GM23338 (cell line): ENCODE results near the gene SPEM3. TPM values are rescaled to one million over a fixed set of nuclear protein-coding genes. Genes with fewer than 3 reads are reported as not detected.

Experiments used
- ATAC-seq: fragments of 200-7000 bp; cut with Tn5 transposase; 3 replicates; pipeline ENCODE4 v1.9.1; 2020
- DNase-seq: peaks from one replicate; pipeline ENCODE4 v3.0.0-alpha.2; 2015; ENCODE audit warnings: low spot score
- H2AFZ ChIP-seq: fragments of 200-600 bp; sonication (generic); 2 replicates; pipeline ENCODE4 v1.8.0; 2016; ENCODE audit warnings: antibody characterized with exemption, mild to moderate bottlenecking, moderate library complexity
- H3F3A ChIP-seq: fragments of 200-600 bp; sonication (generic); replicated peaks from 2 replicates; pipeline ENCODE4 v1.8.0; 2017; ENCODE audit warnings: antibody characterized with exemption, mixed run types, low read depth
- H3K27ac ChIP-seq: fragments of 200-600 bp; sonication (generic); 2 replicates; pipeline ENCODE4 v1.6.1; 2016; ENCODE audit warnings: low read depth
- H3K27me3 ChIP-seq: fragments of 200-600 bp; sonication (generic); 2 replicates; pipeline ENCODE4 v1.8.0; 2016; ENCODE audit warnings: mild to moderate bottlenecking, mixed run types, moderate library complexity; ENCODE audit not compliant: insufficient read depth
- H3K36me3 ChIP-seq: fragments of 200-600 bp; sonication (generic); 2 replicates; pipeline ENCODE4 v1.8.0; 2016; ENCODE audit warnings: mild to moderate bottlenecking; ENCODE audit not compliant: insufficient read depth
- H3K4me1 ChIP-seq: fragments of 200-600 bp; sonication (generic); 2 replicates; pipeline ENCODE4 v1.8.0; 2016; ENCODE audit warnings: mild to moderate bottlenecking, moderate library complexity; ENCODE audit not compliant: insufficient read depth
- H3K4me2 ChIP-seq: fragments of 200-600 bp; sonication (generic); 2 replicates; pipeline ENCODE4 v1.7.1; 2017; ENCODE audit warnings: mixed run types
- H3K4me3 ChIP-seq: fragments of 200-600 bp; sonication (generic); 2 replicates; pipeline ENCODE4 v1.6.1; 2016; ENCODE audit warnings: mixed run types
- H3K79me2 ChIP-seq: fragments of 200-600 bp; sonication (generic); replicated peaks from 2 replicates; pipeline ENCODE4 v1.8.0; 2017; ENCODE audit warnings: mild to moderate bottlenecking; ENCODE audit not compliant: insufficient read depth
- H3K9me2 ChIP-seq: fragments of 200-600 bp; sonication (generic); 2 replicates; pipeline ENCODE4 v1.8.0; 2017; ENCODE audit not compliant: insufficient read depth
- H4K20me1 ChIP-seq: fragments of 200-600 bp; sonication (generic); replicated peaks from 2 replicates; pipeline ENCODE4 v1.8.0; 2017; ENCODE audit warnings: mild to moderate bottlenecking; ENCODE audit not compliant: insufficient read depth
- H3K27ac Mint-ChIP-seq: 2 replicates; pipeline ENCODE4 v1.8.0; 2020; ENCODE audit warnings: inconsistent platforms, mild to moderate bottlenecking, moderate library complexity, mixed read lengths
- H3K27me3 Mint-ChIP-seq: 3 replicates; pipeline ENCODE4 v1.8.0; 2022; ENCODE audit warnings: low read depth, mild to moderate bottlenecking, moderate library complexity, mixed read lengths, inconsistent platforms; ENCODE audit not compliant: insufficient read depth, poor library complexity
- H3K36me3 Mint-ChIP-seq: 3 replicates; pipeline ENCODE4 v1.8.0; 2021; ENCODE audit warnings: low read depth, mild to moderate bottlenecking, inconsistent platforms, moderate library complexity, mixed read lengths
- H3K4me1 Mint-ChIP-seq: 3 replicates; pipeline ENCODE4 v1.8.0; 2020; ENCODE audit warnings: mild to moderate bottlenecking, inconsistent platforms, mixed read lengths
- H3K4me3 Mint-ChIP-seq: 3 replicates; pipeline ENCODE4 v1.8.0; 2021; ENCODE audit warnings: moderate library complexity, mild to moderate bottlenecking, inconsistent platforms, mixed read lengths
- H3K9me3 Mint-ChIP-seq: 3 replicates; pipeline ENCODE4 v1.8.0; 2020; ENCODE audit warnings: moderate library complexity, mild to moderate bottlenecking, inconsistent platforms, mixed read lengths
- CREB1 ChIP-seq: fragments of 250-450 bp; sonication (Bioruptor Pico); IDR thresholded peaks from 2 replicates; pipeline ENCODE4 v1.5.0; 2020; ENCODE audit warnings: low read depth, mild to moderate bottlenecking, moderate library complexity
- CTCF ChIP-seq, 2 experiments: fragments of 200-600 bp in 1 of 2; sonication (generic) in 1 of 2; conservative IDR thresholded peaks; 2 replicates each; pipeline versions ENCODE4 v1.5.1 to v1.6.1; 2016 to 2017; ENCODE audit warnings: antibody characterized with exemption in 2 of 2, low read depth in 2 of 2, mild to moderate bottlenecking in 2 of 2, moderate library complexity in 1 of 2
- ETS1 ChIP-seq: IDR thresholded peaks from 2 replicates; pipeline ENCODE4 v1.6.1; 2016; ENCODE audit warnings: antibody characterized with exemption
- EZH2 ChIP-seq: fragments of 200-600 bp; sonication (generic); IDR thresholded peaks from one replicate; pipeline ENCODE4 v1.8.0; 2017; ENCODE audit warnings: antibody characterized with exemption, mild to moderate bottlenecking, low read depth; ENCODE audit not compliant: unreplicated experiment
- EZH2phosphoT487 ChIP-seq: fragments of 200-600 bp; sonication (generic); IDR thresholded peaks from one replicate; pipeline ENCODE4 v1.8.1; 2018; ENCODE audit warnings: antibody characterized with exemption; ENCODE audit not compliant: unreplicated experiment
- JUNB ChIP-seq: IDR thresholded peaks from one replicate; pipeline ENCODE4 v1.6.1; 2016; ENCODE audit warnings: antibody characterized with exemption; ENCODE audit not compliant: unreplicated experiment
- NANOG ChIP-seq: IDR thresholded peaks from 2 replicates; pipeline ENCODE4 v1.6.1; 2016; ENCODE audit warnings: antibody characterized with exemption, borderline replicate concordance
- POLR2AphosphoS5 ChIP-seq: IDR thresholded peaks from 2 replicates; pipeline ENCODE4 v1.6.1; 2016; ENCODE audit warnings: antibody characterized with exemption, low read depth
- REST ChIP-seq: IDR thresholded peaks from one replicate; pipeline ENCODE4 v1.6.1; 2018; ENCODE audit warnings: antibody characterized with exemption; ENCODE audit not compliant: unreplicated experiment
- STAT1 ChIP-seq: IDR thresholded peaks from one replicate; pipeline ENCODE4 v1.6.1; 2016; ENCODE audit warnings: antibody characterized with exemption; ENCODE audit not compliant: unreplicated experiment
- ZNF114 ChIP-seq: fragments of 250-450 bp; sonication (Bioruptor Pico); IDR thresholded peaks from 2 replicates; pipeline ENCODE4 v1.5.0; 2020; ENCODE audit warnings: mild to moderate bottlenecking, moderate library complexity
- ZNF331 ChIP-seq: fragments of 250-450 bp; sonication (Bioruptor Pico); IDR thresholded peaks from 2 replicates; pipeline ENCODE4 v1.5.0; 2020; ENCODE audit warnings: low read depth, mild to moderate bottlenecking, moderate library complexity
- ZNF462 ChIP-seq: fragments of 250-450 bp; sonication (Bioruptor Pico); IDR thresholded peaks from 2 replicates; pipeline ENCODE4 v1.5.0; 2020; ENCODE audit warnings: mild to moderate bottlenecking, moderate library complexity
- long read RNA-seq: library from polyadenylated mRNA; unstranded; transcript quantifications from one replicate; pipeline ENCODE4 v2.0.0, GENCODE V29; 2020; ENCODE audit not compliant: unreplicated experiment
- polyA plus RNA-seq: library from polyadenylated mRNA; unstranded; fragments of >200 nt; fragmentation: Nextera tagmentation; extraction: Ambion mirVana; gene quantifications from 2 replicates; pipeline ENCODE4 v1.2.1, GENCODE V29; 2016
- total RNA-seq: library from RNA; depleted of rRNA; stranded (reverse); fragments of >200 nt; shearing (Covaris generic); gene quantifications from 2 replicates; pipeline ENCODE4 v1.2.3, GENCODE V29; 2014; rRNA removed

Gene SPEM3
- total RNA-seq (not detected in 2 replicates), polyA plus RNA-seq (not detected in 2 replicates)
- long read RNA-seq, result 0 reads

GRCh38 chr17:7428557-7428956 lies at the start of gene SPEM3:
SPEM3 (plus strand) TSS chr17:7428857; CDS start chr17:7428903, 46 bp downstream.
- Mint-ChIP-seq H3K36me3 (no peaks in the 10 kb centered on the region), H3K4me3 (no peak within 1 kb of the TSS), H3K27ac (no peak within 1 kb of the TSS; the same call in 1 of the 2 replicates), H3K27me3 (peaks cover 21% of the 10 kb centered on the region), H3K9me3 (no peaks in the 10 kb centered on the region; the same call in 2 of the 3 replicates), H3K4me1 (no peaks in the 10 kb centered on the region; the same call in 2 of the 3 replicates)
- no peak for DNase-seq
- Histone ChIP-seq H3K36me3 (no peaks in the 10 kb centered on the region), H3K27me3 (no peaks in the 10 kb centered on the region), H3K9me2 (0 out of 2 replicates have a peak, but pooled peaks cover 13% of the 10 kb centered on the region), H3K4me2 (no peak within 1 kb of the TSS), H4K20me1 (no peaks in the 10 kb centered on the region), H3K27ac (no peak within 1 kb of the TSS), H3K4me3 (no peak within 1 kb of the TSS), H3F3A (no peaks in the 10 kb centered on the region), H2AFZ (no peak within 1 kb of the TSS), H3K4me1 (no peaks in the 10 kb centered on the region), H3K79me2 (no peaks in the 10 kb centered on the region)
- ATAC-seq, result no peak
- TF ChIP-seq STAT1 (no peak), EZH2phosphoT487 (no peak), ZNF462 (no peak), JUNB (no peak), CREB1 (no peak), ZNF114 (CRISPR knock-in tag) (no peak), ETS1 (no peak), EZH2 (no peak), REST (no peak), ZNF331 (CRISPR knock-in tag) (no peak), CTCF (conservative IDR thresholded peaks at IDR 0.05; ENCODE audit: low read depth in 2 of 2) (no peak), NANOG (no peak), POLR2AphosphoS5 (no peak)
